Measurements from ENCODE around the gene LITAF.

GRCh38 chr16:11618107-11618717 is 31.5 kb upstream of the LITAF start:
- TF ChIP-seq, protein P1, sequence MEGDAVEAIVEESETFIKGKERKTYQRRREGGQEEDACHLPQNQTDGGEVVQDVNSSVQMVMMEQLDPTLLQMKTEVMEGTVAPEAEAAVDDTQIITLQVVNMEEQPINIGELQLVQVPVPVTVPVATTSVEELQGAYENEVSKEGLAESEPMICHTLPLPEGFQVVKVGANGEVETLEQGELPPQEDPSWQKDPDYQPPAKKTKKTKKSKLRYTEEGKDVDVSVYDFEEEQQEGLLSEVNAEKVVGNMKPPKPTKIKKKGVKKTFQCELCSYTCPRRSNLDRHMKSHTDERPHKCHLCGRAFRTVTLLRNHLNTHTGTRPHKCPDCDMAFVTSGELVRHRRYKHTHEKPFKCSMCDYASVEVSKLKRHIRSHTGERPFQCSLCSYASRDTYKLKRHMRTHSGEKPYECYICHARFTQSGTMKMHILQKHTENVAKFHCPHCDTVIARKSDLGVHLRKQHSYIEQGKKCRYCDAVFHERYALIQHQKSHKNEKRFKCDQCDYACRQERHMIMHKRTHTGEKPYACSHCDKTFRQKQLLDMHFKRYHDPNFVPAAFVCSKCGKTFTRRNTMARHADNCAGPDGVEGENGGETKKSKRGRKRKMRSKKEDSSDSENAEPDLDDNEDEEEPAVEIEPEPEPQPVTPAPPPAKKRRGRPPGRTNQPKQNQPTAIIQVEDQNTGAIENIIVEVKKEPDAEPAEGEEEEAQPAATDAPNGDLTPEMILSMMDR (optimal IDR thresholded peaks at IDR 0.05 in 1 of 3, IDR thresholded peaks at IDR 0.05 in 1 of 3, conservative IDR thresholded peaks at IDR 0.05 in 1 of 3; ENCODE audit: extremely low read depth in 1 of 3, insufficient read depth in 2 of 3, low read length in 3 of 3): no peak
- TF ChIP-seq EZH2 (IDR thresholded peaks at IDR 0.05; ENCODE audit: low read length): no peak

Data from keratinocyte (primary cell).